GM23338 (cell line): ENCODE data around the gene SNX8. TPM values are rescaled to one million over a fixed set of nuclear protein-coding genes. Genes with fewer than 3 reads are reported as not detected.
A peak's percentile ranks its signal among the peaks of the same experiment; 100 is the strongest.
"Not testable (repeated sequence)": the region's sequence is repeated elsewhere in the genome, so short reads cannot be mapped to it uniquely, and the experiment has no call there.

ENCODE experiments used
- ATAC-seq: fragments of 200-7000 bp; cut with Tn5 transposase; 3 replicates; pipeline ENCODE4 v1.9.1; 2020
- DNase-seq: peaks from one replicate; pipeline ENCODE4 v3.0.0-alpha.2; 2015; ENCODE audit warnings: low spot score
- H2AFZ ChIP-seq: fragments of 200-600 bp; sonication (generic); 2 replicates; pipeline ENCODE4 v1.8.0; 2016; ENCODE audit warnings: antibody characterized with exemption, mild to moderate bottlenecking, moderate library complexity
- H3F3A ChIP-seq: fragments of 200-600 bp; sonication (generic); replicated peaks from 2 replicates; pipeline ENCODE4 v1.8.0; 2017; ENCODE audit warnings: antibody characterized with exemption, mixed run types, low read depth
- H3K27ac ChIP-seq: fragments of 200-600 bp; sonication (generic); 2 replicates; pipeline ENCODE4 v1.6.1; 2016; ENCODE audit warnings: low read depth
- H3K27me3 ChIP-seq: fragments of 200-600 bp; sonication (generic); 2 replicates; pipeline ENCODE4 v1.8.0; 2016; ENCODE audit warnings: mild to moderate bottlenecking, mixed run types, moderate library complexity; ENCODE audit not compliant: insufficient read depth
- H3K36me3 ChIP-seq: fragments of 200-600 bp; sonication (generic); 2 replicates; pipeline ENCODE4 v1.8.0; 2016; ENCODE audit warnings: mild to moderate bottlenecking; ENCODE audit not compliant: insufficient read depth
- H3K4me1 ChIP-seq: fragments of 200-600 bp; sonication (generic); 2 replicates; pipeline ENCODE4 v1.8.0; 2016; ENCODE audit warnings: mild to moderate bottlenecking, moderate library complexity; ENCODE audit not compliant: insufficient read depth
- H3K4me2 ChIP-seq: fragments of 200-600 bp; sonication (generic); 2 replicates; pipeline ENCODE4 v1.7.1; 2017; ENCODE audit warnings: mixed run types
- H3K4me3 ChIP-seq: fragments of 200-600 bp; sonication (generic); 2 replicates; pipeline ENCODE4 v1.6.1; 2016; ENCODE audit warnings: mixed run types
- H3K79me2 ChIP-seq: fragments of 200-600 bp; sonication (generic); replicated peaks from 2 replicates; pipeline ENCODE4 v1.8.0; 2017; ENCODE audit warnings: mild to moderate bottlenecking; ENCODE audit not compliant: insufficient read depth
- H3K9me2 ChIP-seq: fragments of 200-600 bp; sonication (generic); 2 replicates; pipeline ENCODE4 v1.8.0; 2017; ENCODE audit not compliant: insufficient read depth
- H4K20me1 ChIP-seq: fragments of 200-600 bp; sonication (generic); replicated peaks from 2 replicates; pipeline ENCODE4 v1.8.0; 2017; ENCODE audit warnings: mild to moderate bottlenecking; ENCODE audit not compliant: insufficient read depth
- H3K27ac Mint-ChIP-seq: 2 replicates; pipeline ENCODE4 v1.8.0; 2020; ENCODE audit warnings: inconsistent platforms, mild to moderate bottlenecking, moderate library complexity, mixed read lengths
- H3K27me3 Mint-ChIP-seq: 3 replicates; pipeline ENCODE4 v1.8.0; 2022; ENCODE audit warnings: low read depth, mild to moderate bottlenecking, moderate library complexity, mixed read lengths, inconsistent platforms; ENCODE audit not compliant: insufficient read depth, poor library complexity
- H3K36me3 Mint-ChIP-seq: 3 replicates; pipeline ENCODE4 v1.8.0; 2021; ENCODE audit warnings: low read depth, mild to moderate bottlenecking, inconsistent platforms, moderate library complexity, mixed read lengths
- H3K4me1 Mint-ChIP-seq: 3 replicates; pipeline ENCODE4 v1.8.0; 2020; ENCODE audit warnings: mild to moderate bottlenecking, inconsistent platforms, mixed read lengths
- H3K4me3 Mint-ChIP-seq: 3 replicates; pipeline ENCODE4 v1.8.0; 2021; ENCODE audit warnings: moderate library complexity, mild to moderate bottlenecking, inconsistent platforms, mixed read lengths
- H3K9me3 Mint-ChIP-seq: 3 replicates; pipeline ENCODE4 v1.8.0; 2020; ENCODE audit warnings: moderate library complexity, mild to moderate bottlenecking, inconsistent platforms, mixed read lengths
- CREB1 ChIP-seq: fragments of 250-450 bp; sonication (Bioruptor Pico); IDR thresholded peaks from 2 replicates; pipeline ENCODE4 v1.5.0; 2020; ENCODE audit warnings: low read depth, mild to moderate bottlenecking, moderate library complexity
- ETS1 ChIP-seq: IDR thresholded peaks from 2 replicates; pipeline ENCODE4 v1.6.1; 2016; ENCODE audit warnings: antibody characterized with exemption
- EZH2 ChIP-seq: fragments of 200-600 bp; sonication (generic); IDR thresholded peaks from one replicate; pipeline ENCODE4 v1.8.0; 2017; ENCODE audit warnings: antibody characterized with exemption, mild to moderate bottlenecking, low read depth; ENCODE audit not compliant: unreplicated experiment
- EZH2phosphoT487 ChIP-seq: fragments of 200-600 bp; sonication (generic); IDR thresholded peaks from one replicate; pipeline ENCODE4 v1.8.1; 2018; ENCODE audit warnings: antibody characterized with exemption; ENCODE audit not compliant: unreplicated experiment
- NANOG ChIP-seq: IDR thresholded peaks from 2 replicates; pipeline ENCODE4 v1.6.1; 2016; ENCODE audit warnings: antibody characterized with exemption, borderline replicate concordance
- REST ChIP-seq: IDR thresholded peaks from one replicate; pipeline ENCODE4 v1.6.1; 2018; ENCODE audit warnings: antibody characterized with exemption; ENCODE audit not compliant: unreplicated experiment
- STAT1 ChIP-seq: IDR thresholded peaks from one replicate; pipeline ENCODE4 v1.6.1; 2016; ENCODE audit warnings: antibody characterized with exemption; ENCODE audit not compliant: unreplicated experiment
- ZNF331 ChIP-seq: fragments of 250-450 bp; sonication (Bioruptor Pico); IDR thresholded peaks from 2 replicates; pipeline ENCODE4 v1.5.0; 2020; ENCODE audit warnings: low read depth, mild to moderate bottlenecking, moderate library complexity
- polyA plus RNA-seq: library from polyadenylated mRNA; unstranded; fragments of >200 nt; fragmentation: Nextera tagmentation; extraction: Ambion mirVana; gene quantifications from 2 replicates; pipeline ENCODE4 v1.2.1, GENCODE V29; 2016
- total RNA-seq: library from RNA; depleted of rRNA; stranded (reverse); fragments of >200 nt; shearing (Covaris generic); gene quantifications from 2 replicates; pipeline ENCODE4 v1.2.3, GENCODE V29; 2014

The SNX8 gene
- total and polyA plus RNA-seq, 2 experiments from 2014 or later, result 44.3 to 50.9 TPM

GRCh38 chr7:2306688-2307087 lies 7.6 kb downstream of the SNX8 start (continued):
- no peak for TF ChIP-seq EZH2

GRCh38 chr7:2305258-2305657 lies 9.0 kb downstream of the SNX8 start:
- Mint-ChIP-seq H3K4me1 (peaks cover 28% of the 10 kb centered on the region), H3K9me3 (peaks cover 30% of the 10 kb centered on the region), H3K27me3 (peaks cover 14% of the 10 kb centered on the region), H3K36me3 (peaks cover 37% of the 10 kb centered on the region)
- H3K27me3 ChIP-seq, H3K36me3 ChIP-seq, H3K4me2 ChIP-seq, H3K4me3 ChIP-seq, H3K9me2 ChIP-seq, DNase-seq, ATAC-seq, H3K4me3 Mint-ChIP-seq, H2AFZ ChIP-seq, H3K27ac ChIP-seq, H3K27ac Mint-ChIP-seq, H3F3A ChIP-seq, H4K20me1 ChIP-seq: not testable (repeated sequence)
- Histone ChIP-seq H3K79me2 (peaks cover 57% of the 10 kb centered on the region), H3K4me1 (peaks cover 11% of the 10 kb centered on the region)

GRCh38 chr7:2303520-2303919 lies 10.7 kb downstream of the SNX8 start:
- not testable (repeated sequence) for H3K27ac ChIP-seq, H4K20me1 ChIP-seq, ATAC-seq, H3K4me1 ChIP-seq, H3K27ac Mint-ChIP-seq, H3K27me3 ChIP-seq, H3K9me2 ChIP-seq, H2AFZ ChIP-seq, H3K4me3 ChIP-seq, H3F3A ChIP-seq, DNase-seq, H3K4me3 Mint-ChIP-seq, H3K36me3 ChIP-seq, H3K4me2 ChIP-seq
- Mint-ChIP-seq H3K27me3 (peaks cover 17% of the 10 kb centered on the region), H3K9me3 (peaks cover 30% of the 10 kb centered on the region), H3K36me3 (peaks cover 29% of the 10 kb centered on the region), H3K4me1 (peaks cover 27% of the 10 kb centered on the region)
- peaks cover 59% of the 10 kb centered on the region for H3K79me2 ChIP-seq

- not testable (repeated sequence) for DNase-seq, ATAC-seq
- H3K4me1 Mint-ChIP-seq, result peaks cover 27% of the 10 kb centered on the region
These were observed 11.4 kb downstream of the SNX8 start for GRCh38 chr7:2302743-2303397.

GRCh38 chr7:2301511-2301863 lies 12.8 kb downstream of the SNX8 start:
- 0 out of 2 replicates have a peak, but pooled peaks cover under 1% of the 10 kb centered on the region for H3K4me1 ChIP-seq
- DNase-seq, result peak; percentile 90
- H3K4me3 ChIP-seq, result no peak overlapping the region
- Mint-ChIP-seq H3K27me3 (peaks cover 17% of the 10 kb centered on the region), H3K9me3 (peaks cover 30% of the 10 kb centered on the region), H3K4me3 (peak overlapping the region; percentile 44; the same call in 1 of the 3 replicates), H3K36me3 (peaks cover 29% of the 10 kb centered on the region), H3K27ac (peak overlapping the region; percentile 96), H3K4me1 (peaks cover 19% of the 10 kb centered on the region)
- peaks cover 61% of the 10 kb centered on the region for H3K79me2 ChIP-seq
- H3K36me3 ChIP-seq, result no peaks in the 10 kb centered on the region
- ATAC-seq, result peak; percentile 73
- H4K20me1 ChIP-seq, result no peaks in the 10 kb centered on the region
- H3K9me2 ChIP-seq, result no peaks in the 10 kb centered on the region
- H3K27ac ChIP-seq, result peak overlapping the region; percentile 90
- H3K4me2 ChIP-seq, result peak overlapping the region; percentile 7; the same call in 1 of the 2 replicates
- H3K27me3 ChIP-seq, result no peaks in the 10 kb centered on the region
- no peak overlapping the region for H2AFZ ChIP-seq
- 0 out of 2 replicates have a peak, but pooled peaks cover 6% of the 10 kb centered on the region for H3F3A ChIP-seq
- TF ChIP-seq CREB1 (CRISPR knock-in tag) (no peak), ETS1 (no peak), ZNF331 (CRISPR knock-in tag) (no peak), NANOG (no peak), EZH2 (no peak), EZH2phosphoT487 (no peak), REST (no peak), STAT1 (no peak)

More at GRCh38 chr7:2302743-2303397, 11.4 kb downstream of the SNX8 start:
- not testable (repeated sequence) for H3K27ac ChIP-seq, H3K4me1 ChIP-seq, H3K4me3 Mint-ChIP-seq, H2AFZ ChIP-seq, H4K20me1 ChIP-seq, H3K9me2 ChIP-seq, H3K36me3 ChIP-seq, H3K27me3 ChIP-seq, H3F3A ChIP-seq, H3K4me2 ChIP-seq, H3K27ac Mint-ChIP-seq, H3K4me3 ChIP-seq
- H3K27me3 Mint-ChIP-seq, result peaks cover 17% of the 10 kb centered on the region
- H3K79me2 ChIP-seq, result peaks cover 60% of the 10 kb centered on the region
- H3K9me3 Mint-ChIP-seq, result peaks cover 30% of the 10 kb centered on the region
- peaks cover 29% of the 10 kb centered on the region for H3K36me3 Mint-ChIP-seq
